ENCODE results near the gene CCL11. TPM values are rescaled to one million over a fixed set of nuclear protein-coding genes. Genes with fewer than 3 reads are reported as not detected.

CCL11 gene
- total and polyA plus RNA-seq, 2 experiments from 2014 or later: not detected

DNA sequence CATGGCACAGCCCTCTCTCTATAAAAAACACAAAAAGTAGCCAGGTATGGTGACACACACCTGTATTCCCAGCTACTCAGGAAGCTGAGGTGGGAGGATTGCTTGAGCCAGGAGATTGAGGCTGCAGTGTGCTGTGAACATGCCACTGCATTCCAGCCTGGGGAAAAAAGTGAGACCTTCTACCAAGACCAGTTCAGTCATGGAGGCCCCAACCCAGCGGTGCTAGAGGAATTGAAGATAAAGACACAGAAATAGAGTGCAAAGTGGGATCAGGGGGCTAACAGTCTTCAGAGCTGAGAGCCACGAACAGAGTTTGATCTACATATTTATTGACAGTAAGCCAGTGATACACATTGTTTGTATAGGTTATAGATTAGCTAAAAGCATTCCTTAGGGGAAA lies 18.1 kb downstream of the CCL11 start:
- no peaks in the 10 kb centered on the region; the same call in 1 of the 2 replicates for H3K9me2 ChIP-seq (ENCODE audit: insufficient read depth)
- DNase-seq (ENCODE audit: low spot score): no peak
- H3K27ac Mint-ChIP-seq: no peak overlapping the region
- H3K4me3 Mint-ChIP-seq: no peak overlapping the region
- H3K27me3 ChIP-seq (ENCODE audit: insufficient read depth): 0 out of 2 replicates have a peak, but pooled peaks cover under 1% of the 10 kb centered on the region
- H3K79me2 ChIP-seq (replicated peaks; ENCODE audit: insufficient read depth): no peaks in the 10 kb centered on the region
- H3K4me2 ChIP-seq: no peak overlapping the region
- H4K20me1 ChIP-seq (replicated peaks; ENCODE audit: insufficient read depth): no peaks in the 10 kb centered on the region
- peaks cover under 1% of the 10 kb centered on the region; the same call in 2 of the 3 replicates for H3K4me1 Mint-ChIP-seq
- H3K36me3 ChIP-seq (ENCODE audit: insufficient read depth): no peaks in the 10 kb centered on the region
- no peaks in the 10 kb centered on the region for H3F3A ChIP-seq (replicated peaks; ENCODE audit: low read depth)
- peaks cover 1% of the 10 kb centered on the region; the same call in 1 of the 2 replicates for H3K4me1 ChIP-seq (ENCODE audit: insufficient read depth)
- TF ChIP-seq ETS1 (IDR thresholded peaks at IDR 0.05) (no peak), EZH2 (IDR thresholded peaks at IDR 0.05; ENCODE audit: low read depth, unreplicated experiment) (no peak), NANOG (IDR thresholded peaks at IDR 0.05; ENCODE audit: borderline replicate concordance) (no peak), POLR2AphosphoS5 (IDR thresholded peaks at IDR 0.05; ENCODE audit: low read depth) (no peak), ZNF114 (CRISPR knock-in tag; IDR thresholded peaks at IDR 0.05) (no peak), ZNF331 (CRISPR knock-in tag; IDR thresholded peaks at IDR 0.05; ENCODE audit: low read depth) (no peak), CREB1 (CRISPR knock-in tag; IDR thresholded peaks at IDR 0.05; ENCODE audit: low read depth) (no peak), EZH2phosphoT487 (IDR thresholded peaks at IDR 0.05; ENCODE audit: unreplicated experiment) (no peak), STAT1 (IDR thresholded peaks at IDR 0.05; ENCODE audit: unreplicated experiment) (no peak)
- TF ChIP-seq, protein P1, sequence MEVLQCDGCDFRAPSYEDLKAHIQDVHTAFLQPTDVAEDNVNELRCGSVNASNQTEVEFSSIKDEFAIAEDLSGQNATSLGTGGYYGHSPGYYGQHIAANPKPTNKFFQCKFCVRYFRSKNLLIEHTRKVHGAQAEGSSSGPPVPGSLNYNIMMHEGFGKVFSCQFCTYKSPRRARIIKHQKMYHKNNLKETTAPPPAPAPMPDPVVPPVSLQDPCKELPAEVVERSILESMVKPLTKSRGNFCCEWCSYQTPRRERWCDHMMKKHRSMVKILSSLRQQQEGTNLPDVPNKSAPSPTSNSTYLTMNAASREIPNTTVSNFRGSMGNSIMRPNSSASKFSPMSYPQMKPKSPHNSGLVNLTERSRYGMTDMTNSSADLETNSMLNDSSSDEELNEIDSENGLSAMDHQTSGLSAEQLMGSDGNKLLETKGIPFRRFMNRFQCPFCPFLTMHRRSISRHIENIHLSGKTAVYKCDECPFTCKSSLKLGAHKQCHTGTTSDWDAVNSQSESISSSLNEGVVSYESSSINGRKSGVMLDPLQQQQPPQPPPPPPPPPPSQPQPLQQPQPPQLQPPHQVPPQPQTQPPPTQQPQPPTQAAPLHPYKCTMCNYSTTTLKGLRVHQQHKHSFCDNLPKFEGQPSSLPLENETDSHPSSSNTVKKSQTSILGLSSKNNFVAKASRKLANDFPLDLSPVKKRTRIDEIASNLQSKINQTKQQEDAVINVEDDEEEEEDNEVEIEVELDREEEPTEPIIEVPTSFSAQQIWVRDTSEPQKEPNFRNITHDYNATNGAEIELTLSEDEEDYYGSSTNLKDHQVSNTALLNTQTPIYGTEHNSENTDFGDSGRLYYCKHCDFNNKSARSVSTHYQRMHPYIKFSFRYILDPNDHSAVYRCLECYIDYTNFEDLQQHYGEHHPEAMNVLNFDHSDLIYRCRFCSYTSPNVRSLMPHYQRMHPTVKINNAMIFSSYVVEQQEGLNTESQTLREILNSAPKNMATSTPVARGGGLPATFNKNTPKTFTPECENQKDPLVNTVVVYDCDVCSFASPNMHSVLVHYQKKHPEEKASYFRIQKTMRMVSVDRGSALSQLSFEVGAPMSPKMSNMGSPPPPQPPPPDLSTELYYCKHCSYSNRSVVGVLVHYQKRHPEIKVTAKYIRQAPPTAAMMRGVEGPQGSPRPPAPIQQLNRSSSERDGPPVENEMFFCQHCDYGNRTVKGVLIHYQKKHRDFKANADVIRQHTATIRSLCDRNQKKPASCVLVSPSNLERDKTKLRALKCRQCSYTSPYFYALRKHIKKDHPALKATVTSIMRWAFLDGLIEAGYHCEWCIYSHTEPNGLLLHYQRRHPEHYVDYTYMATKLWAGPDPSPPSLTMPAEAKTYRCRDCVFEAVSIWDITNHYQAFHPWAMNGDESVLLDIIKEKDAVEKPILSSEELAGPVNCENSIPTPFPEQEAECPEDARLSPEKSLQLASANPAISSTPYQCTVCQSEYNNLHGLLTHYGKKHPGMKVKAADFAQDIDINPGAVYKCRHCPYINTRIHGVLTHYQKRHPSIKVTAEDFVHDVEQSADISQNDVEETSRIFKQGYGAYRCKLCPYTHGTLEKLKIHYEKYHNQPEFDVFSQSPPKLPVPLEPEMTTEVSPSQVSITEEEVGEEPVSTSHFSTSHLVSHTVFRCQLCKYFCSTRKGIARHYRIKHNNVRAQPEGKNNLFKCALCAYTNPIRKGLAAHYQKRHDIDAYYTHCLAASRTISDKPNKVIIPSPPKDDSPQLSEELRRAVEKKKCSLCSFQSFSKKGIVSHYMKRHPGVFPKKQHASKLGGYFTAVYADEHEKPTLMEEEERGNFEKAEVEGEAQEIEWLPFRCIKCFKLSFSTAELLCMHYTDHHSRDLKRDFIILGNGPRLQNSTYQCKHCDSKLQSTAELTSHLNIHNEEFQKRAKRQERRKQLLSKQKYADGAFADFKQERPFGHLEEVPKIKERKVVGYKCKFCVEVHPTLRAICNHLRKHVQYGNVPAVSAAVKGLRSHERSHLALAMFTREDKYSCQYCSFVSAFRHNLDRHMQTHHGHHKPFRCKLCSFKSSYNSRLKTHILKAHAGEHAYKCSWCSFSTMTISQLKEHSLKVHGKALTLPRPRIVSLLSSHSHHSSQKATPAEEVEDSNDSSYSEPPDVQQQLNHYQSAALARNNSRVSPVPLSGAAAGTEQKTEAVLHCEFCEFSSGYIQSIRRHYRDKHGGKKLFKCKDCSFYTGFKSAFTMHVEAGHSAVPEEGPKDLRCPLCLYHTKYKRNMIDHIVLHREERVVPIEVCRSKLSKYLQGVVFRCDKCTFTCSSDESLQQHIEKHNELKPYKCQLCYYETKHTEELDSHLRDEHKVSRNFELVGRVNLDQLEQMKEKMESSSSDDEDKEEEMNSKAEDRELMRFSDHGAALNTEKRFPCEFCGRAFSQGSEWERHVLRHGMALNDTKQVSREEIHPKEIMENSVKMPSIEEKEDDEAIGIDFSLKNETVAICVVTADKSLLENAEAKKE (CRISPR knock-in tag; IDR thresholded peaks at IDR 0.05): no peak
- no peak overlapping the region for H3K4me3 ChIP-seq
- H3K9me3 Mint-ChIP-seq: no peaks in the 10 kb centered on the region
- H2AFZ ChIP-seq: no peak overlapping the region
- ATAC-seq: no peak
- H3K27ac ChIP-seq (ENCODE audit: low read depth): no peak overlapping the region
- peaks cover 5% of the 10 kb centered on the region for H3K27me3 Mint-ChIP-seq (ENCODE audit: insufficient read depth, low read depth, poor library complexity)
- H3K36me3 Mint-ChIP-seq (ENCODE audit: low read depth): no peaks in the 10 kb centered on the region
